NCI-H2196 treated with DMSO at 0.1 percent for 48 hours (cell line): ENCODE measurements around the gene SRMS.

Experiments
- DNase-seq: peaks from one replicate; lab custom pipeline; 2025; ENCODE audit not compliant: unreplicated experiment; lab: John Stamatoyannopoulos, UW

The SRMS gene

GRCh38 chr20:63553933-63554290 is 6.4 kb upstream of the SRMS start, which contains the start of gene FNDC11:
FNDC11 (plus strand) TSS chr20:63554159; CDS start chr20:63555664, 1,505 bp downstream.
- DNase-seq = no peak

GRCh38 chr20:63553251-63553932 is 5.8 kb upstream of the SRMS start:
- DNase-seq = peak; percentile 81

GRCh38 chr20:63552481-63553249 is 5.1 kb upstream of the SRMS start:
- no peak for DNase-seq

GRCh38 chr20:63551068-63551467 is 3.5 kb upstream of the SRMS start:
- no peak for DNase-seq

GRCh38 chr20:63549679-63550282 is 2.2 kb upstream of the SRMS start:
- no peak for DNase-seq

GRCh38 chr20:63549019-63549418 is 1.5 kb upstream of the SRMS start:
- DNase-seq = no peak

GRCh38 chr20:63548542-63548941 is 993 bp upstream of the SRMS start:
- no peak for DNase-seq

- DNase-seq = no peak
Measured at GRCh38 chr20:63546956-63547724, 409 bp downstream of the SRMS start.

GRCh38 chr20:63546256-63546955 is 1.1 kb downstream of the SRMS start:
- no peak for DNase-seq

GRCh38 chr20:63545814-63546213 is 1.7 kb downstream of the SRMS start:
- no peak for DNase-seq

GRCh38 chr20:63544958-63545516 is 2.5 kb downstream of the SRMS start:
- DNase-seq = no peak

GRCh38 chr20:63544241-63544957 is 3.1 kb downstream of the SRMS start:
- DNase-seq = no peak

GRCh38 chr20:63543733-63544132 is 3.8 kb downstream of the SRMS start:
- DNase-seq = no peak

GRCh38 chr20:63543131-63543530 is 4.4 kb downstream of the SRMS start:
- DNase-seq = no peak

GRCh38 chr20:63542696-63543095 is 4.9 kb downstream of the SRMS start:
- DNase-seq = no peak

GRCh38 chr20:63542031-63542559 is 5.5 kb downstream of the SRMS start:
- no peak for DNase-seq

GRCh38 chr20:63541371-63541770 is 6.2 kb downstream of the SRMS start:
- no peak for DNase-seq

GRCh38 chr20:63540417-63541186 is 6.9 kb downstream of the SRMS start:
- no peak for DNase-seq
